Cardiac muscle cell (in vitro differentiated cells and primary cell): ENCODE data around the gene NPFF. TPM values are rescaled to one million over a fixed set of nuclear protein-coding genes. Genes with fewer than 3 reads are reported as not detected.
A peak's percentile ranks its signal among the peaks of the same experiment; 100 is the strongest.
"Not testable (repeated sequence)": the region's sequence is repeated elsewhere in the genome, so short reads cannot be mapped to it uniquely, and the experiment has no call there.

Source experiments
- DNase-seq, 2 donors: peaks; one replicate each; pipeline versions ENCODE4 v3.0.0 to v3.0.0-alpha.2; 2010 to 2017; ENCODE audit warnings: low read depth in 1 of 2, low spot score in 1 of 2
- H3K27ac ChIP-seq: fragments of 200-600 bp; sonication (generic); 2 replicates; pipeline ENCODE4 v1.5.1; 2016
- H3K27me3 ChIP-seq: fragments of 200-600 bp; sonication (generic); 2 replicates; pipeline ENCODE4 v1.6.0; 2016; ENCODE audit warnings: control low read depth
- H3K36me3 ChIP-seq: fragments of 200-600 bp; sonication (generic); 2 replicates; pipeline ENCODE4 v1.5.1; 2016; ENCODE audit warnings: control low read depth
- H3K4me1 ChIP-seq: fragments of 200-600 bp; sonication (generic); 2 replicates; pipeline ENCODE4 v1.8.1; 2017; ENCODE audit warnings: low read depth, mild to moderate bottlenecking, mixed run types
- H3K4me3 ChIP-seq: fragments of 200-600 bp; sonication (generic); 2 replicates; pipeline ENCODE4 v1.5.1; 2016; ENCODE audit warnings: mild to moderate bottlenecking
- H3K9me3 ChIP-seq: fragments of 200-600 bp; sonication (generic); 2 replicates; pipeline ENCODE4 v1.5.1; 2017; ENCODE audit warnings: low read depth, mild to moderate bottlenecking, control low read depth
- polyA plus RNA-seq: library from polyadenylated mRNA; unstranded; fragments of >200 nt; fragmentation: Nextera tagmentation; extraction: Ambion mirVana; gene quantifications from 2 replicates; pipeline ENCODE4 v1.2.1, GENCODE V29; 2016
- total RNA-seq: library from RNA; depleted of rRNA; stranded (reverse); fragments of >200 nt; gene quantifications from 2 replicates; pipeline ENCODE4 v1.2.3, GENCODE V29; 2016
- TF ChIP-seq, protein P1 (sequence below): IDR thresholded peaks from 2 replicates; pipeline ENCODE4 v1.5.1; 2012; ENCODE audit warnings: low read depth, mild to moderate bottlenecking, low read length

Gene NPFF, protein sequence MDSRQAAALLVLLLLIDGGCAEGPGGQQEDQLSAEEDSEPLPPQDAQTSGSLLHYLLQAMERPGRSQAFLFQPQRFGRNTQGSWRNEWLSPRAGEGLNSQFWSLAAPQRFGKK
- total RNA-seq (not detected in 2 replicates), polyA plus RNA-seq (not detected in 2 replicates)

DNA sequence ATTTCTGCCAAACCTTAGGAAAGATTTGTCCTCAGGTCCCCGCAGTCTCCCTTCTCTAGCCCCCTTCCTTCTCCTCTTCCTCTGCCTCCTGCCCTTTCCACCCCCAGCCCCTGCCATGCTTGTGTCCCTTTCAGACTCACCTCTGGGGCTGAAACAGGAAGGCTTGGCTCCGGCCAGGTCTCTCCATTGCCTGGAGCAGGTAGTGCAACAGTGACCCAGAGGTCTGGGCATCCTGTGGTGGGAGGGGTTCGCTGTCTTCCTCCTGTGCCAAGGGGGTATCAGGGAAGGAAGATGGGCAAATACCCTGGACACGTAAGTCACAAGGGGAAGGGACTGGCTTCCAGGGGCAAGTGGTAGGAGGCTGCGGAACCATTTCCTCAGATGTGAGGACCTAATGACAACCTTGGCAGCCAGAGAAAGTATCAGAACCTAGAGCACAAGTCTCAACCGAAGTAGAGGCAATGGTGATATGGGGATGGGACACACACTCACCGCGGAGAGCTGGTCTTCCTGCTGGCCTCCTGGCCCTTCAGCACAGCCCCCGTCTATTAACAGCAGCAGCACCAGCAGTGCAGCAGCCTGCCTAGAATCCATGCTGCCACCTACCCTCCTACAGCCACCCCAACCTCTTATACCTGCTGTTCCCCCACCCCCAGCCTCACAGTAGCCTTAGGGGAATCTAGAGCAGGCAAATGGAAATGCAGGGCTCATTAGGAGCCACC, at the start of gene NPFF:
TSS of gene NPFF (minus strand) at position 604 of the 722 bp plus-strand sequence. CDS start at position 594, 10 bp downstream.
- Histone ChIP-seq H3K36me3 (peaks cover 5% of the 10 kb centered on the region), H3K4me1 (peaks cover under 1% of the 10 kb centered on the region), H3K27me3 (no peaks in the 10 kb centered on the region), H3K4me3 (no peak within 1 kb of the TSS), H3K9me3 (no peaks in the 10 kb centered on the region), H3K27ac (no peak within 1 kb of the TSS)
- TF ChIP-seq, protein P1, sequence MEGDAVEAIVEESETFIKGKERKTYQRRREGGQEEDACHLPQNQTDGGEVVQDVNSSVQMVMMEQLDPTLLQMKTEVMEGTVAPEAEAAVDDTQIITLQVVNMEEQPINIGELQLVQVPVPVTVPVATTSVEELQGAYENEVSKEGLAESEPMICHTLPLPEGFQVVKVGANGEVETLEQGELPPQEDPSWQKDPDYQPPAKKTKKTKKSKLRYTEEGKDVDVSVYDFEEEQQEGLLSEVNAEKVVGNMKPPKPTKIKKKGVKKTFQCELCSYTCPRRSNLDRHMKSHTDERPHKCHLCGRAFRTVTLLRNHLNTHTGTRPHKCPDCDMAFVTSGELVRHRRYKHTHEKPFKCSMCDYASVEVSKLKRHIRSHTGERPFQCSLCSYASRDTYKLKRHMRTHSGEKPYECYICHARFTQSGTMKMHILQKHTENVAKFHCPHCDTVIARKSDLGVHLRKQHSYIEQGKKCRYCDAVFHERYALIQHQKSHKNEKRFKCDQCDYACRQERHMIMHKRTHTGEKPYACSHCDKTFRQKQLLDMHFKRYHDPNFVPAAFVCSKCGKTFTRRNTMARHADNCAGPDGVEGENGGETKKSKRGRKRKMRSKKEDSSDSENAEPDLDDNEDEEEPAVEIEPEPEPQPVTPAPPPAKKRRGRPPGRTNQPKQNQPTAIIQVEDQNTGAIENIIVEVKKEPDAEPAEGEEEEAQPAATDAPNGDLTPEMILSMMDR = no peak
- DNase-seq = no peak

DNA sequence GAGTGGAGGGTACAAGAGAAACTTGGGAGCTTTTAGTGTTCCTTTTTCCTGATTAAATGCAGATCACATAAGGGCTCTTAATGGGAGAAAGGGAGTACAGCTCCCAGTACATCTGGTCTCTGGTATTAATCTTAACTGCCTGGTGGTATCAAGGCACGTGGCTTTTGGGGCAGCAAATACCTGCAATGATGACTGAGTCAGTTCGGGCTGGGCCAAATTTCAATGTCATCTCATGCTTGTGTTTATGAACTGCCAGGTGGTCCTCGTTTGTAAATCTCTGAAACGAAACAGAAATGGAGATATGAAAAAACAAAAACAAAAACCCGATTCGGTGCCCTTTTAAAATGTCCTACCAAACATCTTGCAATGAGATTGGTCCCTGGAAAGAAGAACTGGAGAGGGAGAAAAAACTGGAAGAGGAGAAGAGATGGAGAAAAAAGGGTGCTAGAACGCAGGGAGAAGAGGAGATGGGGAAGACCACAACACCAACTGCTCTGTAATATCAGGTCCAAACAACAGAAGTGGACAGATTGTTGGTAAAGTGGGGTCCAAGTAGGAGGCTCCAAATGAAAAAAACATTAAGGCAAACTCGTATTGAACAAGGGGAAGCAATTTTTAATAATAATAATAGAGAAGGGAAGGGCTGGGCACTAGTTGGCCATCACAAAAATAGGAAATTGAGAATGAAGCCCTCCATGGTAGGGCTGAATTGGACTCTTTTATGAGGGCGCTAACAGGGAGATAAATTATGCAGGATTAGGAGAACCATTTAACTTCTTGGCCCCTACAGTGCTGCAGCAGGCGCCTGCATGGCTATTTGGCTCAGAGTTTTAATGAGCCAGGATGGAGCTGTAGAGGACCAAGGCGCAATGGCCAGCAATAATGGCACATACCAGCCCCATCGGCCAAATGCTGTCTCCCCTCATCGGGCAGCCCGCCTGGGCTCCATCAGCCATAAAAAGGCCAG, 45.4 kb upstream of the NPFF start:
- TF ChIP-seq, protein P1 = no peak
- DNase-seq = no peak
- Histone ChIP-seq H3K4me1 (no peaks in the 10 kb centered on the region), H3K4me3 (no peak overlapping the region), H3K27ac (no peak overlapping the region), H3K36me3 (peaks cover 3% of the 10 kb centered on the region), H3K9me3 (no peaks in the 10 kb centered on the region), H3K27me3 (no peaks in the 10 kb centered on the region)

DNA sequence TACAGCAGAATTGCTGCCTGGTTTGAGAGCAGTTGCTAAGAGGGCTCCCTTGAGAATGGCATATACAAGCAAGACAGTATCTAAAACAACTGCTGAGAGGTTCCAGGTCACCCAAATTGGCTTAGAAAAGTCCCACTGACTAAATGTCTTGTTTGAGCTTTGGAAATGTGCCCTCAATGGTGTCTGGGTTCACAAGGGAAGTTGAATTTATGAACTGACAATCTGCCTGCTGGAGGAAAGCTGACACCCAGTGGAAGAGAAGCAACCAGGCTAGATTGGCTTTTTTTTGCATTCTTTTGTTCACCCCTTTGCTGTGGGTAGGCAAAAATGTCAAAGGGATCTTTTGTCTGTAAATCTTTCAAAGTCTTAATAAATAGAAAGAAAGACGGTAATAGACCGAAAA, 44.6 kb upstream of the NPFF start:
- no peak overlapping the region for H3K27ac ChIP-seq
- TF ChIP-seq, protein P1 = no peak
- H3K4me3 ChIP-seq = no peak overlapping the region
- H3K36me3 ChIP-seq = peaks cover 7% of the 10 kb centered on the region
- H3K27me3 ChIP-seq = no peaks in the 10 kb centered on the region
- H3K4me1 ChIP-seq = no peaks in the 10 kb centered on the region
- DNase-seq = no peak
- no peaks in the 10 kb centered on the region for H3K9me3 ChIP-seq

DNA sequence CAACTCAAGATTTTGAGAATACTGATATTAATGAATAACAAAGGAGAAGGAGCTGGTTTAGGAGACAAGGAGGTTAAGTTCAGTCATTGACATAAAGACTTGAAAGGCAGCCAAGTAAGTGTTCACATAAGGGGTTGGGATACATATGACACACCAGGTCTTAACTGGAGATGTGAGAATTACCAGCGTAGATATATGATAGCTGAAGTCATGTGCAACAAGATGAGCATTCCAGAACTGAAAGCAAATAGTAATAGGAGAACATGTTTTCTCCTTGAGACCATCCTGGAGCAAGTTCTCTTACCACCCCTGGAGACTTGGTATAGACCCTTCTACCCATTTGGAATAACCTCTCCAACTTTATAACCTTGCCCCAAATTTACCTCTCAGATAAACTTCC, 43.3 kb upstream of the NPFF start:
- DNase-seq = peak in 1 of 2 donors; percentile 43
- Histone ChIP-seq H3K9me3 (no peaks in the 10 kb centered on the region), H3K4me3 (no peak overlapping the region), H3K4me1 (no peaks in the 10 kb centered on the region), H3K36me3 (peaks cover 7% of the 10 kb centered on the region), H3K27me3 (no peaks in the 10 kb centered on the region), H3K27ac (no peak overlapping the region)
- TF ChIP-seq, protein P1 = no peak

DNA sequence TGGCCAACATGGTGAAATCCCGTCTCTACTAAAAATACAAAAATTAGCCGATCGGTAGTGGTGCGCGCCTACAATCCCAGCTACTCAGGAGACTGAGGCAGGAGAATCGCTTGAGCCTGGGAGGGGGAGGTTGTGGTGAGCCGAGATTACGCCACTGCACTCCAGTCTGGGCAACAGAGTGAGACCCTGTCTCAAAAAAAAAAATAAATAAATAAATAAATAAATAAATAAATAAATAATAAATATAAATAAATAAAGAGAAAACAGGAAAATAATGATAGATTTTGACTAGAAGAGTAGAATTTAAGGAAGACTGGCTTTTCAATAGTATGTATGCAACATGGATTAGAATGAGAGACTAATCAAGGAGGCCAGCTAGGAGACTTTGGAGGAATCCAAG, 42.8 kb upstream of the NPFF start:
- not testable (repeated sequence) for DNase-seq, H3K9me3 ChIP-seq, H3K27ac ChIP-seq, H3K4me3 ChIP-seq, H3K36me3 ChIP-seq, H3K27me3 ChIP-seq, H3K4me1 ChIP-seq

DNA sequence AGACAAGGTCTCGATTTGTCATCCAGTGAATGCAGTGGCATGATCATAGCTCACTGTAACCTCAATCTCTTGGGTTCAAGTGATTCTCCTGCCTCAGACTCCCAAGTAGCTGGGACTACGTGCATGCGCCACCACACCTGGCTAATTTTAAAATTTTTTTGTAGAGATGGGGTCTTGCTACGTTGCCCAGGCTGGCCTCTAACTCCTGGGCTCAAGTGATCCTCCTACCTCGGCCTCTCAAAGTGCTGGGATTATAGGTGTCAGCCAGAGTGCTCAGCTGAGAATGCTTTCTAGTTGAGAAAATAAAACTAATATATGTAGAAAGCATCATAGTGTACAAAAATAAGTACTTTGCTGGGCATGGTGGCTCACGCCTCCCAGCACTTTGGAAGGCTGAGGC, 41.1 kb upstream of the NPFF start:
- not testable (repeated sequence) for H3K27me3 ChIP-seq, H3K9me3 ChIP-seq, H3K4me3 ChIP-seq, H3K36me3 ChIP-seq, DNase-seq, H3K27ac ChIP-seq, H3K4me1 ChIP-seq
